ENCODE results near the gene CAPN5.

Gene CAPN5

DNA sequence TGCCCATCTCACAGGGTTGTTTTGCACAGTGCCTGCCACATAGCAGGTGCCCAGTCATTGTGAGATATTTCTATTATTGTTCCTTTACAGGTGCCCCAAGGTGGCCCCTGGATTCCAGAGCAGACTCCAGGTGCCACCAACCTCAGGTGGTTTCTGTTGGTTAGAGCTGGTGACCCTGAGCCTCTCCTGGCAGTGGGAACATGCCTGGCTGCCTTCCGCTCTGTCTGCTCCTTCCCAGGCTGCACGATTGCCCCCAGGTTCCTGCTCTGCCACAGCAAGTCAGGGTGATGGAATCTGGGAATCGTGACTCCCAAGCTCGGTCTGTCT, 23.2 kb downstream of the CAPN5 start:
- no peak overlapping the region for H3K27ac ChIP-seq

DNA sequence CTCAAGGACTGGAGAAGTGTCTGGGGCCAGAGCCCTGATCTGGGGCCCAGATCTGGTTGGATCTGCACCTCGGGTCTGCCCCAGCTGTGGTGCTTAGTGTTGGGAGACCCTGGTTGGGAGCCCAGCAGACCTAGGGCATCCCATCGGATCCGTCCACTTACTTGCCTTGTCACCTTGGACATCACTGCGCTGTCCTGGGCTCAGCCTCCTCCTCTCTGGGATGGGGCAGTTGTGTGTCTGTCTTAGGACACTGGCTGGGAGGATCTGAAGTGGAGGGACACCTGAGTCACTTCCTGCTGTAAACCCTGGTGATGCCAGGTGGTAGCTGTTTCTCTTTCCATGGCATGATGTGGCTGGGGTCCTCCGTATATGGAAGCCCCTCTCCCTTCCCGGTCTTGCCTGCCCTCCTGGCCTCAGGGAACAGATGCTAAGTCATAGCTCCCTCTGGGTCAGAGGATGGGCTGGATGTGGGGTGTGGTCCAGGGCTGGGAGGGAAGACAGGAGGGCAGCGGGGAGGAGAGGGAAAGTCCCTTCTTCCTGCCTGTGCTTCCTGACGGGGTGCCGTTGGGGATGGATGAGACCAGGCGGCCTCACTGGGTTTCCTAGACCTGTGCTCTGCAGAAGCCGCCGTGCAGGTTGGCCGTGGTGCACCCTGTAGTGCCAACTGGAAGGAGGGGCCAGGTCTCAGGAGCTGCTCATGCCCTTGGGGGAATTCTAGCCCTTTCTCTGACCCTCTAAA, 23.8 kb downstream of the CAPN5 start:
- no peak for TF ChIP-seq ZFX (IDR thresholded peaks at IDR 0.05)
- TF ChIP-seq, protein P1, sequence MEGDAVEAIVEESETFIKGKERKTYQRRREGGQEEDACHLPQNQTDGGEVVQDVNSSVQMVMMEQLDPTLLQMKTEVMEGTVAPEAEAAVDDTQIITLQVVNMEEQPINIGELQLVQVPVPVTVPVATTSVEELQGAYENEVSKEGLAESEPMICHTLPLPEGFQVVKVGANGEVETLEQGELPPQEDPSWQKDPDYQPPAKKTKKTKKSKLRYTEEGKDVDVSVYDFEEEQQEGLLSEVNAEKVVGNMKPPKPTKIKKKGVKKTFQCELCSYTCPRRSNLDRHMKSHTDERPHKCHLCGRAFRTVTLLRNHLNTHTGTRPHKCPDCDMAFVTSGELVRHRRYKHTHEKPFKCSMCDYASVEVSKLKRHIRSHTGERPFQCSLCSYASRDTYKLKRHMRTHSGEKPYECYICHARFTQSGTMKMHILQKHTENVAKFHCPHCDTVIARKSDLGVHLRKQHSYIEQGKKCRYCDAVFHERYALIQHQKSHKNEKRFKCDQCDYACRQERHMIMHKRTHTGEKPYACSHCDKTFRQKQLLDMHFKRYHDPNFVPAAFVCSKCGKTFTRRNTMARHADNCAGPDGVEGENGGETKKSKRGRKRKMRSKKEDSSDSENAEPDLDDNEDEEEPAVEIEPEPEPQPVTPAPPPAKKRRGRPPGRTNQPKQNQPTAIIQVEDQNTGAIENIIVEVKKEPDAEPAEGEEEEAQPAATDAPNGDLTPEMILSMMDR (conservative IDR thresholded peaks at IDR 0.05), result no peak
- no peak overlapping the region for H3K27ac ChIP-seq

More for the DNA sequence above, 23.2 kb downstream of the CAPN5 start:
- no peak for TF ChIP-seq ZFX (IDR thresholded peaks at IDR 0.05)
- TF ChIP-seq, protein P1 (conservative IDR thresholded peaks at IDR 0.05), result no peak

DNA sequence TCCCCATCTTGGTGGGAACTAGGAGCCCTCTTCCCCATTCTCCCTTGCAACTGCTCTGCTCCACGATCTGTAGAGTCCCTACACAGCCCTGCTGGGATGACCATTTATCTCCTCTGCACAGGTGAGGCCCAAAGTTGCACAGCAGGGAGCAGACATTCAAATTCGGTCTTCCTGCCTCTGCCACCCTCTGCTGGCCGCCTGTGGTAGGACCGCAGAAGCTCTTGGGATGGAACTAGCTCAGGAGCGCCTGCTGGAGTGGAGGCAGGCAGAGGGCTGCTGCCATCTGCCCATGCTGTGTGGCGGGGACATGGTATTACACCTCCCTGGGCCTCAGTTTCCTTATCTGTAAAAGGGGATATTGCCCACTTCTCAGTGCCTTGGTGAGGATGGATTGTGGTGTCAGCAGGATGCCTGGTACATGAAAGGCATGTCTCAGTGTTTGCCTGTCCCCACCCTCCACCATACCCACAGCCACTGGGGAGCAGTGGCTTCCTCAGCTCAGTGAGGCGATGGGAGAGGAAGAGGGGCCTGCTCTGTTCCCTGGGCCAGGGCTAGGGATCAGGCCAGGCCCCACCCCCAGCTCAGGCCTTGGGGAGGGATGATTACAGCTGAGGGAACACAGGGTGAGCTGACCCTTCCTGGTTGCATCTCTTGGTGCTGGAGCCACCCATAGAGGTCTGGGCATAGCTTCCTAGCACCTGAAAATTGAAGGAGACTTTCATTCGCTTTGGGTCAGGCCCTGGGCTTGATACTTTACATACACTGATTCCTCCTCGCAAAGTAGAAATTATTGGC, 24.6 kb downstream of the CAPN5 start:
- TF ChIP-seq ZFX (IDR thresholded peaks at IDR 0.05), result no peak
- TF ChIP-seq, protein P1 (conservative IDR thresholded peaks at IDR 0.05), result peak; percentile 98
- H3K27ac ChIP-seq, result no peak overlapping the region

DNA sequence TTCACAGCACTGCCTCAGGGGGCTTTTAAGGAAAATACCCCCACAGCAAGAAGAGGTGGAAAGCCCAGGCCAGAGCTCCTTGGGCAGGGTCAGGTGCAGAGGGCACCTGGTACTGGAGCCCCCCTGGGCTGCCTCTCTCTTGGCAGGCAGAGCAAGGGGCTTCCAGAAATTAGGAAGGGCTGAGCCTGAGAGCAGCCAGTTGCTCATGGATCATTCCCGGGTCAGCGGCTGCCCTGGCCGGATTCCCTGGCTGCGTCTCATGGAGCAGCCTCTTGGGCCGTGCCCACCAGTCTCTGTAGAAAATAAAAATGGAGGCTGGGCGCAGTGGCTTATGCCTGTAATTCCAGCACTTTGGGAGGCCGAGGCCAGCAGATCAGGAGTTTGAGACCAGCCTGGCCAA, 25.6 kb downstream of the CAPN5 start:
- H3K27ac ChIP-seq, result no peak overlapping the region
- TF ChIP-seq, protein P1 (conservative IDR thresholded peaks at IDR 0.05), result no peak
- TF ChIP-seq ZFX (IDR thresholded peaks at IDR 0.05), result no peak

DNA sequence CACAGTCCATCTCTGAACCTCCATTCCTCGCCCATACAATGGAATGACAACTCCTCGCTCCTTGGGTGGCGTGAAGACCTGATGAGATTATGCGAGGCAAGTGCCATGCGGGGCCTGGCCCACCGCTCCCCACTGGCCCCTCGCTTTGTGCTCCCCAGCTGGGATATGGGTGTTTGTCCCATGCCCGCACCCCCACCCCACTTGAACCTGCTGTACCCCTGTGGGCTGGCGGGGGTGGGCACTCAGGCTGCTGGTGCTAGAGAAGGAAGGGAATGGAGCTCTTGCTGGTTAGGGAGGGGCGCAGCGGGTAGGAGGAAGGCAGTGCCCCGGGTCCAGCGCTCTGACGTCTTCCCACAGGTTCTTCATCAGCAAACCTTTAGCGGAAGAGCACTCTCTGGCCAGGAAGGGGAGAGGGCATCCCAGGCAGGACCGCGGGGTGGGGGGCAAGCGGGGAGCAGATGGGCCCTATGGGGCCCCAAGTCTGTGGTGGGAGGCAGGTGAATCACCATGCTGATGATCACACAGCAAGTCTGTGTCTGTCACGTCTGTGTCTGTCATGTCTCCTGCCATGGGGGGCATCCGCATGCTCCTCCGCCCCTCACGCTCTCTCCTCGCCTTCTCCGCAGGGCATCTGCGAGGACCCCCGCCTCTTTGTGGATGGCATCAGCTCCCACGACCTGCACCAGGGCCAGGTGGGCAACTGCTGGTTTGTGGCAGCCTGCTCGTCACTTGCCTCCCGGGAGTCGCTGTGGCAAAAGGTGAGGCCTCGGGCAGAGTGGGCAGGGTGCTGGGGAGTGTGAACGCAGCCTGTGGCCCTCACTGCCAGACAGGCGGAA, 26.5 kb downstream of the CAPN5 start:
- no peak overlapping the region for H3K27ac ChIP-seq
- TF ChIP-seq, protein P1 (conservative IDR thresholded peaks at IDR 0.05), result no peak
- TF ChIP-seq ZFX (IDR thresholded peaks at IDR 0.05), result no peak

DNA sequence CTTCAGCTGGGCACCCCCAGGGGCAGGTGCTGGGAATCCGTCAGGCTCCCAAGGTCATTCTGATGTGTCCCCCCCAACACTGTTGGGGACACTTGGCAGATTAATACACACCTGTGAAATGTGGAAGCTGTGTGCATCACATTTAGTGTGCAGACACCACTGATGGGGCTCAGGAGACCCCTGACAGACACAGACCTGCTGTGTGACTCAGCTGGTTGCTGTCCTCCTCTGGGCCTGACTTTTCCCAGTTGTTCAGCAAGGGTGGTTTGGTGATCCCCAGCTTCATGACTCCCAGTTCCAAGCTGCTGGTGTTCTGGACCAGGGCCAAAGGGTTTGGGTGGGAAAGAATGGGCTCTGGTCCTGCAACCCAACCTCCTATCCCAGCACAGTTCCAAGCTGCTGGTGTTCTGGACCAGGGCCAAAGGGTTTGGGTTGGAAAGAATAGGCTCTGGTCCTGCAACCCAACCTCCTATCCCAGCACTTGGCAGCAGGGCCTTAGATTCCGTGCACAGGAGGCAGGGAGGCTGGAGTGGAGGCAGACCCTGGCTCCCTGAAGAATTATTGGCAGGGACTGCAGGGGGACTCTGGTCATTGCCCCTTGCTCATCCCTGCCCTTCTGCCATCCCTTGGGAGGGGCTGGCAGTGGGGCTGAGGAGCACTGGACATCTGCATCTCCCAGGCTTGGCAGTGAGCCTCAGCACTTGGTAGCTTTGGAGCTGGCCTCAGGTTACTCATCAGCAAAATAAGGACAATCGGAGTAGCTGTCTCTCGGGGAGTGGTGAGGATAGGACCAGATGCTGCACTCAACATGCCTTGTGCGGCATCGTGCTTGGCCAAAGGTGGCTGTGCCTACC, 27.4 kb downstream of the CAPN5 start:
- no peak for TF ChIP-seq ZFX (IDR thresholded peaks at IDR 0.05)
- TF ChIP-seq, protein P1 (conservative IDR thresholded peaks at IDR 0.05), result no peak
- no peak overlapping the region for H3K27ac ChIP-seq
